Islet of Langerhans (tissue), 1 donor: ENCODE results near the gene FLG2.
"Not testable (repeated sequence)": the region's sequence is repeated elsewhere in the genome, so short reads cannot be mapped to it uniquely, and the experiment has no call there.

ENCODE experiments used
- FAIRE-seq: peaks from one replicate; lab custom pipeline; 2011; peaks lifted over from hg19 to GRCh38; lab: Jason Lieb, UNC

FLG2 gene

DNA sequence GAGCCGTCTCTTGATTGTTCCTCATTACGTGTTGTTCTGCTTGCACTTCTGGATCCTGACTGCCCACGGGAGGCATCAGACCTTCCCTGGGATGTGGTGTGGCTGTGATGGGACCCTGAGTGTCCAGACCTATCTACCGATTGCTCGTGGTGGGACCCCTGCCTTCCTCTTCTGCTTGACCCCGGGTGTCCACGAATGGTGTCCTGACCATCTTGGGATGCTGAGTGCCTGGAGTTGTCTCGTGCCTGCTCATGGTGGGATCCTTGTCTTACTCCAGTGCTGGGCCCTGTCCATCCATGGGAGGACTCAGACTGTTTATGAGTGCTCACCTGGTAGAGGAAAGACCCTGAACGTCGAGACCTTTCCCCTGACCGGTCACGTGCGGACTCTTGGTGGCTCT, 47.6 kb downstream of the FLG2 start:
- not testable (repeated sequence) for FAIRE-seq

DNA sequence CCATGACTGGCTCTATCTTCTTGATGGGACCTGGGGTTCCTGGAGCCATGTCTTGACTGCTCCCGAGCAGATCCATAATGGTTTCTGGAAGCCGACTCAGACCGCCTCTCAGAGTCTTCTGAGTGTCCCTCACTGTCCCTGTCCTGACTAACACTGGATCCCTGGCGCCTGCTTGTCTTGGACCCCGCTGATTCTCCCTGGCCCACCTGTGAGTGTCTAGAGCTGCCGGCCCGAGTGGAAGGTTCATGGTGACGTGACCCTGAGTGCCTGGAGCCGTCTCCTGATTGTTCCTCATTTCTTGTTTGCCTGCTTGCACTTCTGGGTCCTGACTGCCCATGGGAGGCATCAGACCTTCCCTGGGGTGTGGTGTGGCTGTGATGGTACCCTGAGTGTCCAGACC, 49.9 kb downstream of the FLG2 start:
- FAIRE-seq, result no peak

DNA sequence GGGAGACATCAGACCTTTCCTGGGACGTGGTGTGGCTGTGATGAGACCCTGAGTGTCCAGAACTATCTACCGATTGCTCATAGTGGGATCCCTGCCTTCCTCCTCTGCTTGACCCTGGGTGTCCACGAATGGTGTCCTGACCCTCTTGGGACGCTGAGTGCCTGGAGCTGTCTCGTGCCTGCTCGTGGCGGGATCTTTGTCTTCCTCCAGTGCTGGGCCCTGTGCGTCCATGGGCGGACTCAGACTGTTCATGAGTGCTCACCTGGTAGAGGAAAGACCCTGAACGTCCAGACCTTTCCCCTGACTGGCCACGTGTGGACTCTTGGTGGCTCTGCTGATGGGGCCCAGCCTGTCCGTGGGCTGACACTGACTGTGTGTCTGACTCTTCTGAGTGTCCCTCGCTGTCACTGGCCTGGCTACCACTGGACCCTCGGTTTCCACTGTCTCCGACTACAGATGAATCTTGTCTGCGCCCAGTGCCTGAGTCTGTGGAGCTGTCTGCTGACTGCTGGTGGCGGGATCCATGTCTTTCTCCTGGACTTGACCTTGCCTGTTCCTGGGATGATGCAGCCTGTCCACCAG, 50.4 kb downstream of the FLG2 start:
- not testable (repeated sequence) for FAIRE-seq

DNA sequence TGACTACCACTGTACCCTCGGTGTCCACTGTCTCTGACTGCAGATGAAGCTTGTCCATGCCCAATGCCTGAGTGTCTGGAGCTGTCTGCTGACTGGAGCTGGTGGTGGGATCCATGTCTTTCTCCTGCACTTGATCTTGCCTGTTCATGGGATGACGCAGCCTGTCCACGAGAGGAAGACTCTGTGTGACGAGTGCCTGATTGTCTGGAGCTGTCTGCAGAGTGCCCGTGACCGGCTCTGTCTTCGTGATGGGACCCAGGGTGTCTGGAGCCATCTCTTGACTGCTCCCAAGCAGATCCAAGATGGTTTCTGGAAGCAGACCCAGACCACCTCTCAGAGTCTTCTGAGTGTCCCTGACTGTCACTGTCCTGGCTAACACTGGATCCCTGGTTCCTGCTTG, 51.0 kb downstream of the FLG2 start:
- not testable (repeated sequence) for FAIRE-seq

- FAIRE-seq, result not testable (repeated sequence)
Measured at GRCh38 chr1:152307970-152308369, 51.8 kb downstream of the FLG2 start.

- FAIRE-seq, result not testable (repeated sequence)
Measured at GRCh38 chr1:152306123-152306522, 53.7 kb downstream of the FLG2 start.

GRCh38 chr1:152304773-152305172, 55.0 kb downstream of the FLG2 start:
- not testable (repeated sequence) for FAIRE-seq

- not testable (repeated sequence) for FAIRE-seq
Measured at GRCh38 chr1:152303139-152303872, 56.5 kb downstream of the FLG2 start.
